IPS-18a (cell line): ENCODE data around the gene HMGN3.

Experiments used
- H3K27ac ChIP-seq: one replicate; pipeline ENCODE4 v1.5.1; 2013; ENCODE audit warnings: low read length
- H3K27me3 ChIP-seq: one replicate; pipeline ENCODE4 v1.6.1; 2013; ENCODE audit warnings: mild to moderate bottlenecking, low read length; ENCODE audit not compliant: control insufficient read depth, insufficient read depth
- H3K36me3 ChIP-seq: one replicate; pipeline ENCODE4 v1.6.1; 2013; ENCODE audit warnings: low read depth, low read length; ENCODE audit not compliant: control insufficient read depth
- H3K4me1 ChIP-seq: one replicate; pipeline ENCODE4 v1.6.1; 2013; ENCODE audit warnings: low read depth, low read length; ENCODE audit not compliant: control insufficient read depth
- H3K4me3 ChIP-seq: one replicate; pipeline ENCODE4 v1.5.1; 2013; ENCODE audit warnings: low read length
- H3K9ac ChIP-seq: one replicate; pipeline ENCODE4 v1.6.1; 2013; ENCODE audit warnings: mild to moderate bottlenecking, low read length, moderate library complexity
- H3K9me3 ChIP-seq: one replicate; pipeline ENCODE4 v1.6.1; 2013; ENCODE audit warnings: low read depth, low read length; ENCODE audit not compliant: control insufficient read depth

Gene HMGN3

DNA sequence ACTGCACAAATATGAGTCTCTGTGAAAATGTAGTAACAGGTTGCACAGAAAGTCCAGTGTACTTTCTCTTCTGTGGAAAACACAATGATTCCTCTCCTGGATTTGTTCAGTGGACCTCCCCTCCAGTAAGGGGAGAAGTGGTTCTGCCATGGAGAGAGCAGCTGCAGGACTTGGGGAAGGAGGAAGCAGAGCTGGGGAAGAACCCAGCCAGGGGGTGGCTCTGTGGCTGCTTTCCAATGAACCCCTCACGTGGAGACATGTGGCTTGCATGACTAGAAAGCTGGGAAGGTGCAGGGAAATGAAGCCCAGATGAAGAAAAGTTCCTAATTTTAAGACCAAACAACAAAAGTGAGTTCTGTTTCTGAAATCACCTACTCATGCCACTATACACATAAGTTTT is 31.9 kb downstream of the HMGN3 start:
- Histone ChIP-seq H3K9ac (no peak overlapping the region), H3K27ac (no peak overlapping the region), H3K4me1 (no peaks in the 10 kb centered on the region), H3K27me3 (no peaks in the 10 kb centered on the region), H3K36me3 (peaks cover 19% of the 10 kb centered on the region), H3K4me3 (no peak overlapping the region), H3K9me3 (no peaks in the 10 kb centered on the region)

DNA sequence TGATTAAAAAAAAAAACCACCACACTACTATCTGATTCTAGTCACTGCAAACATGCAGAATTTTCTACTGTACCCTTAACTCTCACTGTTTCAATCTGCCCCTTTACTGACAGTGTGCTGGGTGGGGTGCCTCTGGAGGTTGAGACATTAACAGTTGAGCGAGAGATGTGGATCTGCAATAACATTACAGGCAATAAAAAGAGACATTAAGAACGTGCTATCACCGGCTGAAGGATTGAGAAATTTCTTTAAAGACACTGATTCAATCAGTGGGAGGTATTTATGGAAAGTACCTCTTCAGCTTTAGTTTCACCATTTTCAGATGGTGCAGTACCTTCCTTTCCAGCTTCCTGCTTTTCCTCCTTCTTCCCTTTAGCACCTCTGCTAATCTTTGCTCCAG is 32.5 kb downstream of the HMGN3 start:
- no peaks in the 10 kb centered on the region for H3K4me1 ChIP-seq
- H3K4me3 ChIP-seq: no peak overlapping the region
- H3K27ac ChIP-seq: no peak overlapping the region
- H3K9me3 ChIP-seq: no peaks in the 10 kb centered on the region
- H3K27me3 ChIP-seq: no peaks in the 10 kb centered on the region
- no peak overlapping the region for H3K9ac ChIP-seq
- peaks cover 19% of the 10 kb centered on the region for H3K36me3 ChIP-seq

DNA sequence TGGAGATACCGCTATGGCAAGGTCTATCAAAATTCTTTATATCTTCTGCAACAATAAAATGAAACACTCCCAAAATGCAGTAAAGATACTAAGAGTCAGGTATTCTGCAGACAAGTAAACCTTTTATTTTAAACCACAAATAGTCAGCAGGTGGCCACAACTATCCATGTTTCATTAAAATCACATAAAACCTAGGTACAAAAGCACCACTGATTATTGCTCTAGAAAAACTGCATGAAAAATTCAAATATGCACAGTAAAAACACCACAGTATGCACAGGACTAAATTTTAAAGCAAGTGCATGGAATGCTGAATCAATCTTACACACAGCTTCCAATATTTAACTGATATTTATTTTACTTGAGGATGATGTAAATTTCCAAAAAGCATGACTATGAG is 33.3 kb downstream of the HMGN3 start:
- no peaks in the 10 kb centered on the region for H3K4me1 ChIP-seq
- H3K36me3 ChIP-seq: peaks cover 19% of the 10 kb centered on the region
- no peak overlapping the region for H3K9ac ChIP-seq
- no peaks in the 10 kb centered on the region for H3K27me3 ChIP-seq
- no peak overlapping the region for H3K4me3 ChIP-seq
- H3K9me3 ChIP-seq: no peaks in the 10 kb centered on the region
- no peak overlapping the region for H3K27ac ChIP-seq

DNA sequence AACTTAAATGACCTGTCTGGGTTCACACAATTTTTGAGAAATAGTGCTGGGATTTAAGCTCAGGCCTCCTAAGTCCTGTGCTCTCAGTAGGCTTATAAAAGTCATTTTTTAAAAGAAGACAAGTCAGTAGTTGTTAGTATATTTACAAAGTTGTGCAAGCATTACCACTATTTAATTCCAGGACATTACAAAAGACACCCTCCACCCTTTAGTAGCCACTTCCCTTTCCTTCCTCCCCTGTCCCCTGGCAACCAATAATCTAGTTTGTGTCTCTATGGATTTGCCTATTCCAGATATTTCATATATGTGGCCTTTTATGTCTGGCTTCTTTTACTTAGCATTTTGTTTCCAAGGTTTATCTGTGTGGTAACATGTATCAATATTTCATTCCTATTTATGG is 37.6 kb downstream of the HMGN3 start:
- no peaks in the 10 kb centered on the region for H3K27me3 ChIP-seq
- H3K9ac ChIP-seq: no peak overlapping the region
- peaks cover 5% of the 10 kb centered on the region for H3K36me3 ChIP-seq
- no peaks in the 10 kb centered on the region for H3K4me1 ChIP-seq
- H3K4me3 ChIP-seq: no peak overlapping the region
- H3K9me3 ChIP-seq: no peaks in the 10 kb centered on the region
- H3K27ac ChIP-seq: no peak overlapping the region

DNA sequence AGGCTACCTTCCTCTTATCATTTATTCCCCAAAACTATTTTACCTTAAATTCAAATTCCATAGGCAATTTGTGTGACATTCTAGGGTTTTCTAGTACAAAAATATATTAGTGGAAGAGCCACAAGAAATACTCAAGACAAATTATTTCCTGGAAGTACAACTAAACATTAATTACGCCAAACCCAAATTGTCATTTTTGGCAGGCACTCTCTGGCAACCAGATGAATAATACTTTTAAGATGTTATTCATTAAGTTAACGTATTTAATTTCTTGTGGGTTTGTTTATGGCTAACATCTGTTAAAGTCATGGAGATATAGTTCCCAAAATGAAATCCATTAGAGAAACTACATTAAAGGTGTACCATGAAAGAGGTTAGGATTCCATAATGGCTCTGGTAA is 40.5 kb downstream of the HMGN3 start:
- Histone ChIP-seq H3K27me3 (no peaks in the 10 kb centered on the region), H3K4me1 (no peaks in the 10 kb centered on the region), H3K4me3 (no peak overlapping the region), H3K27ac (no peak overlapping the region), H3K36me3 (no peaks in the 10 kb centered on the region), H3K9me3 (peaks cover 9% of the 10 kb centered on the region), H3K9ac (no peak overlapping the region)

DNA sequence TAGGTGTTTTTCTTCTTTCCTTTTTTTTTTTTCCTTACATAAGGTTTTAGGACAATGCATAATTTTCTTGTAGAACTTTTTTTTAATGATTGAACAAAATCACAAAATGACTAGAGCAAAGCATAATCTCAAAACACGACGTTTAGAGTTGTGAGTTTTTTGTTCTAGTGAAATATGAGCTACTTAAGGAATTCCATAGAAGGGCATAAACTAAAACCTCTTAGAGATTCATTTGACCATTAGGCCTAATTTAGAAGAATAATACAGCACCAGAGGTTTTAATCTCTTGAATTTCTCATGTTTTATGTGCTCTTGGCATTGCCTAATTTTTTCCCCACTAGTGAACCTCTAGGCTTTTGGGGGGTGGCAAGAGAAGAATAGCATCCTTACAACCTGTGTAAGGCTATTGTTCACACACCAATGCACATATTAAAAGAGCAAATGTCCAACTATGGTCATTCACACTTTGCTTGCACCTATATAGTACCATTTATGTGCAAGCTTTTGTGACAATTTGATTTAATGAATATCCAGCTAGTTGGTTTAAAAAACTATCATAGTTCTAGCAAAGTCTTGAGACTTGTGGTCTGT is 44.6 kb downstream of the HMGN3 start:
- Histone ChIP-seq H3K27me3 (no peaks in the 10 kb centered on the region), H3K9ac (no peak overlapping the region), H3K9me3 (peaks cover 9% of the 10 kb centered on the region), H3K4me1 (no peaks in the 10 kb centered on the region), H3K27ac (no peak overlapping the region), H3K36me3 (no peaks in the 10 kb centered on the region), H3K4me3 (no peak overlapping the region)

DNA sequence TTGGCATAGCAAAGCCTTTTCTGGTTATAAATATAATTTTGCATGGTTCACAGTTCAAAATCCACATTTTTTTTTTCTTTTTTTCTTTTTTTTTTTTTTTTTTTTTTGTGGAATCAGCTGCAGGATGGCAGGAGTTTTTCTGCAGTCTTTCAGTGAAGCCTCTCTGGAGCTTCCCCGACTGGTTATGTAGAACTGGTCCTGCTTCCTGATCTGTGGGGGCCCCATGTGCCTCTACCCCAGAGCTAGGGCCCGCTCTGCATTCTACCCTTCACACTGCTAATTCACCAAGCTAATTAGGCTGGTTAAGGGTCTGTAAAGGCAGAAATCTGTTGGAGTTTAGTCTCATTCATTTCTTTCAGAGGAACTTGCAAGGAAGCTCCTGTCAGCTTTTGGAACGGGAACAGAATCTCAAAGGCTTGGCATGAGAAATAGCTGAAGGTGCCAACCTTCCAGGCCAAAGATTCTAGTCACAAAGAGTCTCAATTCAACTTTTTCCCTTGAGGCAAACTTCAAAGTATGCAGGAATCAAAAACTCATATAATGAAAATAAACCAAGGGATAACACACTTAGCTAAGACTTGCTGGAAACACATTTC is 45.5 kb downstream of the HMGN3 start:
- no peaks in the 10 kb centered on the region for H3K36me3 ChIP-seq
- H3K27ac ChIP-seq: no peak overlapping the region
- H3K27me3 ChIP-seq: no peaks in the 10 kb centered on the region

DNA sequence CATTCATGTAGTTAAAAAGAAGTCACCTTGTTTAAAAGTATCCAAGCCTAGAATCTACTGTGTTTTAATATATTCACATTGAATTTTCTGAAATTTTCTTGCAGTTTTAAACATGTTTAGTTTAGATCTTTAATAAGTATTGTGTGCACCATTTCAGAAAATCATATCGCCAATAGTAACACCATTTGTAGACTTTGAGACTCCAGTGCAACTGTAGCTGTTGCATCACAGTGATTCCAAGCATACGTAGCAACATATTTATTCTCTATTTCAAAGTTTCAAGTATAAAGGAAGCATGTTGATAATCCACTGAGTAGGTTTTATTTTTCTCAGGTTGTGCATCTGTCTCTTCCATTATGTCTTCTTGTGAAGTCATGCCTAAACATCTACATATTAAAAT is 46.4 kb downstream of the HMGN3 start:
- no peak overlapping the region for H3K9ac ChIP-seq
- no peaks in the 10 kb centered on the region for H3K27me3 ChIP-seq
- H3K36me3 ChIP-seq: no peaks in the 10 kb centered on the region
- H3K27ac ChIP-seq: no peak overlapping the region
- peaks cover 9% of the 10 kb centered on the region for H3K9me3 ChIP-seq
- no peaks in the 10 kb centered on the region for H3K4me1 ChIP-seq
- no peak overlapping the region for H3K4me3 ChIP-seq

More for the DNA sequence above, 45.5 kb downstream of the HMGN3 start:
- Histone ChIP-seq H3K4me3 (no peak overlapping the region), H3K4me1 (no peaks in the 10 kb centered on the region), H3K9me3 (peaks cover 9% of the 10 kb centered on the region), H3K9ac (no peak overlapping the region)

DNA sequence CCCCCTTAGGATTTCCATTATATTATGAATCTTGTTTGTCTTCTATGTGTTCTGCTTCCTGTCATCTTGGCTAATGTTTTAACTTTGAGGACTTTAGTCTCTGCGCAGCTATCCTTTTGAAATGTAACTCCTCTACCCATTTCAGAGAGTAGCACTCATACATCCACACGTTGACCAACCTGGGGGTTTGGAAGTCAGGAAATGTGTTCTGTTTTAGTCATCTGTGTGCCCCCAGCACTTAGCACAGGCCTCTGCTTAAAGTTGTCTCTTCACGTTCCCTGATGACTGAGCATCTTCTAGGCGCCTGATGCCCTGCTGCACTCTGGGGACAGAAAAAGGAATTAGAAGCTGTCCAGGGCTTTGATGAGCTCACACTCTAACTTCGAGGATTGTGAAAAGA is 47.9 kb downstream of the HMGN3 start:
- no peak overlapping the region for H3K9ac ChIP-seq
- no peaks in the 10 kb centered on the region for H3K4me1 ChIP-seq
- H3K4me3 ChIP-seq: no peak overlapping the region
- H3K27me3 ChIP-seq: no peaks in the 10 kb centered on the region
- H3K27ac ChIP-seq: no peak overlapping the region
- H3K9me3 ChIP-seq: peaks cover 8% of the 10 kb centered on the region
- no peaks in the 10 kb centered on the region for H3K36me3 ChIP-seq

DNA sequence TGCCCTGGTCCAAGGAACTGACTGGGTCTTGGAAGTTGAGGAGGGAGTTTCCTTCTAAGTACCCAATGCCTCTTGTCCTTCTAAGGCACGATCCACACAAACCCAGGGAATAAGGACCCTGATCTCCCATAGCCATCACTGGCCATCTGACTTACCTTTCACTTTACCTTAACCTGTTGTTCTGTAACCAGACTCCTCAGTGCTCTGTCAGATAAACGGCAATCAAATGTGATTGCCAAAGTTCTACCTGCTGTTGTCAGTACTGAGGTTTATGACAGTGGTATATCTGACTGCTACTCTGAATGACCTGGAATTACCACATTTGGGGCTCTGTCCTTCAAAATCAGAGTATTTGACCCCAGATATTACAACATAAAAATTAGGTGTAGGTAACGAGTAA is 49.8 kb downstream of the HMGN3 start:
- Histone ChIP-seq H3K9ac (no peak overlapping the region), H3K27ac (no peak overlapping the region), H3K4me3 (no peak overlapping the region), H3K9me3 (no peaks in the 10 kb centered on the region), H3K27me3 (no peaks in the 10 kb centered on the region), H3K36me3 (no peaks in the 10 kb centered on the region), H3K4me1 (no peaks in the 10 kb centered on the region)

DNA sequence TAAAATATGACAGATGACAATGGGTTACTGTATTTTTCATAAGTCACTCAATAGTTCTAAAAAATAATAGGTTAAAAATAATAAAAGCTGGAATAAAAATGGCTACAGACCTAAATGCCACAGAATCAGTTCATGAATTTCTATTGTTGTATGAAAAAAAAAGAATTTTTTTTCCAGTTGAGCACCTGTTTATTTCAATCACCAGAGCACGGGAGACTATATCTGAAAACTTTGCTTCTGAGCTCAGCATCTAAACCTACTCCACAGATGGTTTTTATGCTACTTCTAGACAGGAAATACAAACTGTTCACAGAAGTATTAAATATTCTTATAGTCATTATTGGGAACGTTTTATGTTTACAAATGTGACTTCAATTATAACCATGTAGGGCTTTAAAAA is 50.4 kb downstream of the HMGN3 start:
- Histone ChIP-seq H3K4me3 (no peak overlapping the region), H3K27me3 (no peaks in the 10 kb centered on the region), H3K9ac (no peak overlapping the region), H3K36me3 (no peaks in the 10 kb centered on the region), H3K4me1 (no peaks in the 10 kb centered on the region), H3K9me3 (no peaks in the 10 kb centered on the region), H3K27ac (no peak overlapping the region)

DNA sequence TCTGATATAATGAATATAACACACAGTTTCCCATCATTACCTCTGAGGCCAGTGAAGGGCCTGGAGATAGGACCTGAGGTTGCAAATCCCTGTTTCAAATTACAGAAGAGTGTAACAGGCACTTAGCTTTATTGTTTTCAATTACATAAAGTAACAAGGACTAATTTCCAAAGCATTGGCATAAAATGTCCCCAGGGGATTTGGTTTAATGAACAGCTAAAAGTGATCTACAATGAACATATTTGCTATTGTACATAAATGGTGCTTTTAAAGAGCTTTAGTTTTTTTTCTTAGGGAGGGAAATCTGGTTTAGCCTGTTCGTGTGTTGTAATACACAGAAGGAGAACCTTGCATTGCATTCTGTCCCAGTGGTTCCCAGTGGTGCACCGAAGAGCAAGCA is 54.4 kb downstream of the HMGN3 start:
- Histone ChIP-seq H3K36me3 (no peaks in the 10 kb centered on the region), H3K4me3 (no peak overlapping the region), H3K4me1 (no peaks in the 10 kb centered on the region), H3K9ac (no peak overlapping the region), H3K9me3 (no peaks in the 10 kb centered on the region), H3K27ac (no peak overlapping the region), H3K27me3 (no peaks in the 10 kb centered on the region)
